Tibial artery (tissue), 4 donors: Measurements from ENCODE around the gene HDAC4.

ENCODE experiments used
- DNase-seq, 2 donors: peaks; one replicate each; pipeline ENCODE4 v3.0.0-alpha.2; 2019
- H3K27ac ChIP-seq, 2 donors: fragments of 200-600 bp; sonication (generic) in 1 of 2; 1 replicate in 1 of 2; 2 replicates in 1 of 2; pipeline ENCODE4 v1.5.1; 2018 to 2019; ENCODE audit warnings: mild to moderate bottlenecking in 1 of 2
- H3K27me3 ChIP-seq, 2 donors: fragments of 200-600 bp; sonication (generic) in 1 of 2; one replicate each; pipeline versions ENCODE4 v1.5.1 to v1.6.0; 2016 to 2019
- H3K36me3 ChIP-seq, 3 donors: fragments of 200-600 bp; sonication (generic) in 2 of 3; one replicate each; pipeline ENCODE4 v1.5.1; 2016 to 2019; ENCODE audit warnings: mild to moderate bottlenecking in 2 of 3
- H3K4me1 ChIP-seq, 4 donors: fragments of 200-600 bp; sonication (generic) in 2 of 4; 1 replicate in 3 of 4; 2 replicates in 1 of 4; pipeline ENCODE4 v1.5.1; 2016 to 2019
- H3K4me3 ChIP-seq, 2 donors: fragments of 200-600 bp; sonication (generic) in 1 of 2; 1 replicate in 1 of 2; 2 replicates in 1 of 2; pipeline ENCODE4 v1.5.1; 2018 to 2019; ENCODE audit warnings: mild to moderate bottlenecking in 2 of 2
- H3K9me3 ChIP-seq, 3 donors: fragments of 200-600 bp; sonication (generic) in 1 of 3; one replicate each; pipeline ENCODE4 v1.5.1; 2016 to 2019
- CTCF ChIP-seq, 2 experiments: fragments of 200-600 bp in 1 of 2; fragments of 450-650 bp in 1 of 2; IDR thresholded peaks; one replicate each; pipeline ENCODE4 v1.5.1; 2017 to 2019; ENCODE audit warnings: antibody characterized with exemption in 2 of 2, mild to moderate bottlenecking in 1 of 2, moderate library complexity in 1 of 2
- intact Hi-C: fragments of 100-400 bp; cut with DNase I; formaldehyde crosslinking; loops from one replicate; pipeline ENCODE4 v1.15.0; 2023; ENCODE audit warnings: low total_unique reads

HDAC4 gene

GRCh38 chr2:239266779-239267287, 134.0 kb downstream of the HDAC4 start:
- Histone ChIP-seq H3K27ac (peak overlapping the region; percentile 72 to 78), H3K27me3 (no peaks in the 10 kb centered on the region), H3K4me3 (no peak overlapping the region), H3K9me3 (no peaks in the 10 kb centered on the region), H3K4me1 (peaks cover 0 to 64% (median 50%) of the 10 kb centered on the region in 4 donors), H3K36me3 (no peaks in the 10 kb centered on the region)
- no peak for DNase-seq
- intact Hi-C loops = loop anchor here (5.0 kb wide), 1 partner anchor 40 kb away; no protein-coding TSS in a partner anchor
- TF ChIP-seq CTCF (IDR thresholded peaks at IDR 0.05) = no peak

- Histone ChIP-seq H3K4me3 (no peak overlapping the region), H3K27ac (peak overlapping the region; percentile 72 to 78), H3K9me3 (no peaks in the 10 kb centered on the region), H3K36me3 (no peaks in the 10 kb centered on the region), H3K4me1 (peaks cover 0 to 67% (median 50%) of the 10 kb centered on the region in 4 donors), H3K27me3 (no peaks in the 10 kb centered on the region)
- DNase-seq = no peak
- intact Hi-C loops = loop anchor here (5.0 kb wide), 1 partner anchor 39 kb away; no protein-coding TSS in a partner anchor
- TF ChIP-seq CTCF (IDR thresholded peaks at IDR 0.05) = no peak
Observed at GRCh38 chr2:239266434-239266766, 134.4 kb downstream of the HDAC4 start.

GRCh38 chr2:239265681-239266433, 135.0 kb downstream of the HDAC4 start:
- H3K9me3 ChIP-seq = no peaks in the 10 kb centered on the region
- H3K27me3 ChIP-seq = no peaks in the 10 kb centered on the region
- DNase-seq = no peak
- intact Hi-C loops = loop anchor here (5.0 kb wide), 1 partner anchor 39 kb away; no protein-coding TSS in a partner anchor
- peaks cover 0 to 67% (median 50%) of the 10 kb centered on the region in 4 donors for H3K4me1 ChIP-seq
- H3K36me3 ChIP-seq = no peaks in the 10 kb centered on the region
- no peak for TF ChIP-seq CTCF (IDR thresholded peaks at IDR 0.05)
- H3K27ac ChIP-seq = peak overlapping the region; percentile 72 to 78
- H3K4me3 ChIP-seq = no peak overlapping the region

GRCh38 chr2:239264838-239265651, 135.8 kb downstream of the HDAC4 start:
- Histone ChIP-seq H3K9me3 (no peaks in the 10 kb centered on the region), H3K4me3 (no peak overlapping the region), H3K27me3 (no peaks in the 10 kb centered on the region), H3K4me1 (peaks cover 0 to 67% (median 50%) of the 10 kb centered on the region in 4 donors), H3K36me3 (no peaks in the 10 kb centered on the region), H3K27ac (peak overlapping the region; percentile 72 to 78)
- no peak for TF ChIP-seq CTCF (IDR thresholded peaks at IDR 0.05)
- intact Hi-C loops = loop anchor here (5.0 kb wide), 1 partner anchor 38 kb away; no protein-coding TSS in a partner anchor
- DNase-seq = no peak

GRCh38 chr2:239264492-239264837, 136.4 kb downstream of the HDAC4 start:
- DNase-seq = no peak
- Histone ChIP-seq H3K4me3 (no peak overlapping the region), H3K36me3 (no peaks in the 10 kb centered on the region), H3K27ac (peak overlapping the region; percentile 72 to 78), H3K27me3 (no peaks in the 10 kb centered on the region), H3K9me3 (no peaks in the 10 kb centered on the region), H3K4me1 (peaks cover 0 to 67% (median 50%) of the 10 kb centered on the region in 4 donors)
- no peak for TF ChIP-seq CTCF (IDR thresholded peaks at IDR 0.05)
- intact Hi-C loops = no loop called here
